Choroid plexus epithelial cell (primary cell): ENCODE data around the gene SMIM23.

Source experiments
- DNase-seq: peaks from one replicate; pipeline ENCODE4 v3.0.0-alpha.2; 2010; ENCODE audit warnings: low read depth
- H3K4me3 ChIP-seq: 2 replicates; pipeline ENCODE4 v1.5.1; 2011; ENCODE audit warnings: low read depth, mild to moderate bottlenecking, control low read depth, low read length, moderate library complexity
- TF ChIP-seq, protein P1 (sequence below): conservative IDR thresholded peaks from 2 replicates; pipeline ENCODE4 v1.5.1; 2011; ENCODE audit warnings: low read depth, mild to moderate bottlenecking, control low read depth, inconsistent platforms, low read length, moderate library complexity

SMIM23 gene

DNA sequence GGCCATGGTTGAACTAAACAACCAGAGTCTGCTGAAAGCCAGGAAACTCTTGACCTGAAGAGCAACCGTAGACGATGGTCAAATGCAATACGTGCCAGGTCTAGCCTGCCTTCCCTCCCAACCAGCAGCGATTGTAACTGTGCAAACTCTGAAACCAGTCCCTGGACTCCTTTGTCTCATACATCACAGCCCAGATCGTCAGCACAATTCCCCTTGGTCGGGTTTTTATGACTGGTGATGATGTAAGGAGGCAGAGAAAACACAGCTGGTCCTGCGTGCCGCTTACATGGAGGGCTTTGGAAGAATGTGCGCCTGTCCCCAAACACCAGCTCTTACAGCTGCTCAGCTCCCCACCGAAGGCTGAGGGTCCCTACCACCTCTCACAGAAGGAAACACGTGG is 24.6 kb downstream of the SMIM23 start:
- no peak for DNase-seq
- TF ChIP-seq, protein P1, sequence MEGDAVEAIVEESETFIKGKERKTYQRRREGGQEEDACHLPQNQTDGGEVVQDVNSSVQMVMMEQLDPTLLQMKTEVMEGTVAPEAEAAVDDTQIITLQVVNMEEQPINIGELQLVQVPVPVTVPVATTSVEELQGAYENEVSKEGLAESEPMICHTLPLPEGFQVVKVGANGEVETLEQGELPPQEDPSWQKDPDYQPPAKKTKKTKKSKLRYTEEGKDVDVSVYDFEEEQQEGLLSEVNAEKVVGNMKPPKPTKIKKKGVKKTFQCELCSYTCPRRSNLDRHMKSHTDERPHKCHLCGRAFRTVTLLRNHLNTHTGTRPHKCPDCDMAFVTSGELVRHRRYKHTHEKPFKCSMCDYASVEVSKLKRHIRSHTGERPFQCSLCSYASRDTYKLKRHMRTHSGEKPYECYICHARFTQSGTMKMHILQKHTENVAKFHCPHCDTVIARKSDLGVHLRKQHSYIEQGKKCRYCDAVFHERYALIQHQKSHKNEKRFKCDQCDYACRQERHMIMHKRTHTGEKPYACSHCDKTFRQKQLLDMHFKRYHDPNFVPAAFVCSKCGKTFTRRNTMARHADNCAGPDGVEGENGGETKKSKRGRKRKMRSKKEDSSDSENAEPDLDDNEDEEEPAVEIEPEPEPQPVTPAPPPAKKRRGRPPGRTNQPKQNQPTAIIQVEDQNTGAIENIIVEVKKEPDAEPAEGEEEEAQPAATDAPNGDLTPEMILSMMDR: no peak
- H3K4me3 ChIP-seq: no peak overlapping the region

DNA sequence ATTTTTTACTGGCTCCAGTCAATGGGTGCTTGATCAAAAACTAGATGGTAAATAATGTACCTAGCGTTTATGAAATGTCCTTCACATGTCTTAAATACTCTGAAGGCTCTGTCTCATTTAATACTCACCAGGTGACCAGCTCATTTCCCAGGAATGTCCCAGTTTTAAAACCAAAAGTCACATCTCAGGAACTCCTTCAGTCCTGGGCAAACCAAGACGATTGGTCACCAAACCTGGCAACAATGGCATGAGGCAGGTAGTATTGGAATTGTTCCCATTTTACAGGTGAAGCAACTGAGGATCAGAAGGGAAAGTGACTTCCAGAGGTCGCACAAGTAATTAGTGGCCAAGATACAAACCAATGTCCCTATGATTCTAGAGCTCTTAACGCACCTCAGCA is 27.7 kb downstream of the SMIM23 start:
- TF ChIP-seq, protein P1: no peak
- DNase-seq: no peak
- H3K4me3 ChIP-seq: no peak overlapping the region

DNA sequence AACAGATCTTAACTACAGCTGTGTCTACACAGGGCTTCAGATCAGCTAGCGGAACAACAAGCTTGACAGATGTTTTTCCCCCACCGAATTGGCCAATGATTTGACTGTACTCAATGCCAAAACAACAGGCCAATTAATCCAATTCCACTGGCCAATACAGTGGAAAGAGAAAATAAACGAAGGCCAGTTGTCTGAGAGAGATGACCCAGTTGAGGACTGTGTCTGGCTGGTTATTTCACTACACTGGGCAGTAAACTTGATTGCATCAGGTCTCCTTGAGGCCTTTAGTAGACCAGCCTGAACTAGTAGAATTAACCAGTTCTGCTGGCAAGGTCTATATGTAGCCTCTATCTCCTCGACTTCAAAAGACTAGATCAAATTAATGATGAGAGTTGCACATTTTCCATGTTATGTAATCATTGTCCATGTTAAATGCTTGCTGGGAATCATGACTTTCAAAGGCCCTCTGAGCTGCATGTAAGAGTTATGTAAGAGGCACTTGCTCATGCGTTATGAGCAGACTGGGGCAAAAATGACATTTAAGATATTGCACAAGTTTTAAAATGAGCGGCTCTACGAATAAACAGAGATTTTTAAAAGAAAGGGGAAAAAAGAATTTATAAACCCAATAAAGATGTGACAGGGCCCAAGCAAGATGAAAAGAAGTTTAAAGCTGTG is 28.3 kb downstream of the SMIM23 start:
- DNase-seq: no peak
- TF ChIP-seq, protein P1: no peak
- H3K4me3 ChIP-seq: no peak overlapping the region

DNA sequence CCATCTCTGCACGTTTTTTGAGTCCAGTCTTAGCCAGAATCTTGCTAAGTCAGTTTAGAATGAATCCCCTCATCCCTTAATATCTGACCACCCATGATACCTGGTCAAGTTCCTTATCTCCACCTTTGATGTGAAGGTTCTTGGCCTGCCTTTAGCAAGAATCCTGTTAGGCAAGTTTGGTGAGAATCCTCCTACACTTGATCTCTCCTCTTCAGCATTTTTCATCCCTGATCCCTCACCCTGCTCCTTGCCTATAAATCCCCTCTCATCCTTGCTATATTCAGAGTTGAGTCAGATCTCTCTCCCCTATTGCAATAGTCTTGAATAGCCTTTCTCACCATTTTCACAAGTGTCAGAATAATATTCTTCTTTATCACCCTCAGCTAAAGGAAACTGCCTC is 31.0 kb downstream of the SMIM23 start:
- no peak for DNase-seq
- no peak overlapping the region for H3K4me3 ChIP-seq
- TF ChIP-seq, protein P1: no peak

DNA sequence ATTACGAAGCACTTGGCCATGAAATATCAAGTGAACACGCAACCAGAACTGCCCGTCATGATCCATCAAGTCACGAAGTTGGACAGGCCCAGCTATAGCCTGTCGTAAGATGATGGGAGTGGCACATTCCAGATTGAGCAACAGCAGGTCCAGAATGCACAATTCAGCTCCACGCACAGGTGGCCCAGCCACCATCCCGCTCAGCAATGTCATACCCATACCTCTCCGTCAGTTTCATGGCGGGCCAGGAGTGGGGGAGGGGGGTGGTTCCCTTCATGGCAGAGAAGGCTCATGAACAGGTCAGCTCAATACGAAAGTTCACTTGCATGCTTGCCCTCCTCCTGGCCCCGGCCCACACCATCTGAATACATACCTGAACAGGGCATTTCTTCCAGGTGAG is 34.9 kb downstream of the SMIM23 start:
- no peak overlapping the region for H3K4me3 ChIP-seq
- TF ChIP-seq, protein P1: no peak
- DNase-seq: no peak

DNA sequence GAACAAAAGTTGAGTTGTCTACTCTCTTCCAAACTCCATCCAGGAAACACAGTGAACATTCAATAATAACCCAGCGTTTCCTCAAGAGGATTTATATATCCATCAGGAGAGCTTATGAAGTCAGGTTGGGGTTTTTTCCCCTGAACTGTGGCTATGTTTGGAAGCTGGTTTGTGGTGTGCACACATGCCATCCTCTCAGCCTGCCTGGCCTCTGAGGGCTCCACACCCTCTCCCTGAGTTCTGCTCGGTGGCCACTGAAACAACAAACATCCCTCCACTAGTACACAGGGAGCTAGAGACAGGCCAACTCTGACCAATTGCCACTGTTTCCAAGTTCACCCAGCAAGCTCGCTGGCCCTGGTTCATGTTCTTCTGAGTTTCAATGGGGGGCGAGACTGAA is 35.7 kb downstream of the SMIM23 start:
- TF ChIP-seq, protein P1: no peak
- no peak overlapping the region for H3K4me3 ChIP-seq
- no peak for DNase-seq

DNA sequence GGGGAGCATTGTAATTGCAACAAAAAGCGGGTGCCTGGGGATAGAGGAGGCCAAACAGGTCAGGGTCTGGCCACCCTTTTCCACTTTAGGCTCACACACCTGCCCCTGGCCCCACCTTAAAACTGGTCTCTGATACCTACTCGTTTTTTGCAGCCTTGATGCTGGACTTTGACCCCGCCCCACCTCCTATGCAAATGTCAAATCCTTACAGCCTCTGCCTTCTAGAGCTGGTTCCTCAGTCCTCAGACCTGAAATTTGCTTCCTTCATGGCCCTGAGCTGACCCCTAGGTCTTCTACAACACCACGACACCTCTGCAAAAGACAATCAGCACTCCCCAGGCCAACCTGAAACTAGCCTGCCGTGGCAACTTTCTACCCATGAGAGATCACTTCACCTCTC is 37.7 kb downstream of the SMIM23 start:
- TF ChIP-seq, protein P1: no peak
- H3K4me3 ChIP-seq: no peak overlapping the region
- DNase-seq: no peak
